Endodermal cell (in vitro differentiated cells): ENCODE measurements around the gene C6orf15. TPM values are rescaled to one million over a fixed set of nuclear protein-coding genes. Genes with fewer than 3 reads are reported as not detected.
A peak's percentile ranks its signal among the peaks of the same experiment; 100 is the strongest.

ENCODE experiments used
- DNase-seq: peaks from one replicate; pipeline ENCODE4 v3.0.0-alpha.2; 2017
- H3K27ac ChIP-seq: 2 replicates; pipeline ENCODE4 v1.5.1; 2013; ENCODE audit warnings: mild to moderate bottlenecking, low read depth, low read length, moderate library complexity
- H3K27me3 ChIP-seq: 2 replicates; pipeline ENCODE4 v1.6.1; 2013; ENCODE audit warnings: mild to moderate bottlenecking, low read length, moderate library complexity; ENCODE audit not compliant: insufficient read depth, control insufficient read depth, poor library complexity, severe bottlenecking
- H3K36me3 ChIP-seq: 2 replicates; pipeline ENCODE4 v1.7.0; 2013; ENCODE audit warnings: mild to moderate bottlenecking, low read length, moderate library complexity; ENCODE audit not compliant: control insufficient read depth, insufficient read depth
- H3K4me1 ChIP-seq: one replicate; pipeline ENCODE4 v1.7.0; 2013; ENCODE audit warnings: low read length; ENCODE audit not compliant: control insufficient read depth, insufficient read depth
- H3K4me3 ChIP-seq: 2 replicates; pipeline ENCODE4 v1.5.1; 2013; ENCODE audit warnings: mild to moderate bottlenecking, low read length, moderate library complexity
- H3K9ac ChIP-seq: 2 replicates; pipeline ENCODE4 v1.6.1; 2013; ENCODE audit warnings: mild to moderate bottlenecking, low read length, moderate library complexity; ENCODE audit not compliant: poor library complexity, severe bottlenecking; ENCODE audit errors: extremely low read depth
- H3K9me3 ChIP-seq: 2 replicates; pipeline ENCODE4 v1.6.1; 2013; ENCODE audit warnings: mild to moderate bottlenecking, low read length, moderate library complexity; ENCODE audit not compliant: control insufficient read depth
- H3K27ac Mint-ChIP-seq: 2 replicates; pipeline ENCODE4 v1.8.0; 2020; ENCODE audit warnings: mixed read lengths
- H3K27me3 Mint-ChIP-seq: 2 replicates; pipeline ENCODE4 v1.8.0; 2021; ENCODE audit warnings: mild to moderate bottlenecking, mixed read lengths; ENCODE audit not compliant: insufficient read depth
- H3K36me3 Mint-ChIP-seq: 2 replicates; pipeline ENCODE4 v1.8.0; 2020; ENCODE audit warnings: low read depth, mixed read lengths
- H3K4me1 Mint-ChIP-seq: 2 replicates; pipeline ENCODE4 v1.8.0; 2020; ENCODE audit warnings: mixed read lengths
- H3K4me3 Mint-ChIP-seq: 2 replicates; pipeline ENCODE4 v1.8.0; 2020; ENCODE audit warnings: mild to moderate bottlenecking, moderate library complexity, mixed read lengths
- H3K9me3 Mint-ChIP-seq: 2 replicates; pipeline ENCODE4 v1.8.0; 2020; ENCODE audit warnings: mild to moderate bottlenecking, mixed read lengths
- CTCF ChIP-seq: fragments of 200-600 bp; sonication (generic); conservative IDR thresholded peaks from 2 replicates; pipeline ENCODE4 v1.5.0; 2021; ENCODE audit warnings: antibody characterized with exemption, mild to moderate bottlenecking
- WGBS, 2 experiments: methylation state at CpG; one replicate each; pipeline versions ENCODE4 v1.1.5 to v1.1.7; 2013; ENCODE audit warnings: missing lambda C conversion rate in 2 of 2, mixed read lengths in 1 of 2; ENCODE audit not compliant: insufficient coverage in 1 of 2, insufficient read length in 1 of 2; 5-methylcytosine and 5-hydroxymethylcytosine counted together
- total RNA-seq, 2 donors: library from RNA; stranded (reverse); fragmentation: NEBNext Ultra II Directional in 1 of 2; extraction: Animal tissue kit (Norgen Biotek cat#: 25700) in 1 of 2; gene quantifications; 2 replicates in 1 of 2; 3 replicates in 1 of 2; pipeline ENCODE4 v1.2.1, GENCODE V29; 2021

The C6orf15 gene
- total RNA-seq, 2 donors from 2014 or later, result not detected

DNA sequence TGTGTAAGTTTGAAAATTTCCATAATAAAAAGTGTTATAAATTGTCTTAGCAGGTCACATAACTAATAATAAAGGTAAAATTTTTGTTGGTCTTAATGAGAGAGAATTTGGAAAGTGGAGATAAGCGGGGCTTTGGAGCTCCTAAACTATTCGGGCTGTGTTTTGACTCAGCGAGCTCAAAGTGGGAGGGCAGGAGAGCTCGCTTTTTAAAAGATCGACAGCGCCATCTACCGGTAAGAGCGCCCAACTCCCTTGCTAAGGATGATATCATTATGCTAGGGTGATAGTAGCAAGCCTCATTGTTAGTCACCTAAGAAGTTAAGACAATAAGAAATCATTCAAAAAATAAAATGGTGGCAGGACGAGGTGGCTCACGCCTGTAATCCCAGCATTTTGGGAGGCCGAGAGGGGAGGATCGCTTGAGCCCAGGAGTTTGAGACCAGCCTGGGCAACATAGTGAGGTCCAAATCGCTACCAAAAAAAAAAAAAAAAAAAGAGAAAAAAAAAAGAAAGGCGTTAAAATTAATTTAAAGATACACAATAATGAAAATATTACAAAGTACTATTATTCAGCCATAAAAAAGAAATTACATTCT, 24.8 kb downstream of the C6orf15 start:
- 5 to 8% methylated on average over 2 to 12 of the region's 14 CpGs for WGBS, 2 experiments
- no peaks in the 10 kb centered on the region for H3K36me3 ChIP-seq
- no peaks in the 10 kb centered on the region for H3K27me3 ChIP-seq
- Mint-ChIP-seq H3K27ac (peak overlapping the region; percentile 74), H3K36me3 (no peaks in the 10 kb centered on the region), H3K4me3 (no peak overlapping the region), H3K27me3 (no peaks in the 10 kb centered on the region), H3K4me1 (peaks cover 12% of the 10 kb centered on the region), H3K9me3 (no peaks in the 10 kb centered on the region)
- TF ChIP-seq CTCF, result peak; percentile 91
- H3K27ac ChIP-seq, result no peak overlapping the region
- no peak overlapping the region for H3K9ac ChIP-seq
- no peak overlapping the region for H3K4me3 ChIP-seq
- peaks cover 10% of the 10 kb centered on the region for H3K4me1 ChIP-seq
- H3K9me3 ChIP-seq, result no peaks in the 10 kb centered on the region
- peak; percentile 94 for DNase-seq

GRCh38 chr6:31086788-31087440, 25.5 kb downstream of the C6orf15 start:
- 75 to 81% methylated on average over 6 to 7 of the region's 7 CpGs for WGBS, 2 experiments
- no peaks in the 10 kb centered on the region for H3K36me3 Mint-ChIP-seq
- H3K9me3 ChIP-seq, result no peaks in the 10 kb centered on the region
- no peaks in the 10 kb centered on the region for H3K36me3 ChIP-seq
- DNase-seq, result no peak
- H3K4me3 ChIP-seq, result peak overlapping the region; percentile 25
- no peaks in the 10 kb centered on the region for H3K27me3 Mint-ChIP-seq
- H3K4me1 Mint-ChIP-seq, result peaks cover 12% of the 10 kb centered on the region
- peaks cover 10% of the 10 kb centered on the region for H3K4me1 ChIP-seq
- H3K4me3 Mint-ChIP-seq, result no peak overlapping the region
- no peaks in the 10 kb centered on the region for H3K9me3 Mint-ChIP-seq
- no peak overlapping the region for H3K9ac ChIP-seq
- no peak for TF ChIP-seq CTCF
- H3K27ac ChIP-seq, result no peak overlapping the region
- H3K27ac Mint-ChIP-seq, result no peak overlapping the region
- H3K27me3 ChIP-seq, result no peaks in the 10 kb centered on the region

GRCh38 chr6:31083742-31084354, 28.5 kb downstream of the C6orf15 start:
- Mint-ChIP-seq H3K4me1 (peaks cover 15% of the 10 kb centered on the region), H3K27me3 (peaks cover 3% of the 10 kb centered on the region), H3K27ac (no peak overlapping the region), H3K36me3 (no peaks in the 10 kb centered on the region), H3K4me3 (no peak overlapping the region), H3K9me3 (no peaks in the 10 kb centered on the region)
- peak; percentile 80 for TF ChIP-seq CTCF
- Histone ChIP-seq H3K27ac (no peak overlapping the region), H3K27me3 (no peaks in the 10 kb centered on the region), H3K9me3 (no peaks in the 10 kb centered on the region), H3K4me3 (no peak overlapping the region), H3K4me1 (peaks cover 10% of the 10 kb centered on the region), H3K36me3 (no peaks in the 10 kb centered on the region), H3K9ac (no peak overlapping the region)
- DNase-seq, result peak; percentile 93
- WGBS, 2 experiments, result 71 to 74% methylated on average over 6 to 8 of the region's 8 CpGs
